ENCODE measurements around the gene GET3.

DNA sequence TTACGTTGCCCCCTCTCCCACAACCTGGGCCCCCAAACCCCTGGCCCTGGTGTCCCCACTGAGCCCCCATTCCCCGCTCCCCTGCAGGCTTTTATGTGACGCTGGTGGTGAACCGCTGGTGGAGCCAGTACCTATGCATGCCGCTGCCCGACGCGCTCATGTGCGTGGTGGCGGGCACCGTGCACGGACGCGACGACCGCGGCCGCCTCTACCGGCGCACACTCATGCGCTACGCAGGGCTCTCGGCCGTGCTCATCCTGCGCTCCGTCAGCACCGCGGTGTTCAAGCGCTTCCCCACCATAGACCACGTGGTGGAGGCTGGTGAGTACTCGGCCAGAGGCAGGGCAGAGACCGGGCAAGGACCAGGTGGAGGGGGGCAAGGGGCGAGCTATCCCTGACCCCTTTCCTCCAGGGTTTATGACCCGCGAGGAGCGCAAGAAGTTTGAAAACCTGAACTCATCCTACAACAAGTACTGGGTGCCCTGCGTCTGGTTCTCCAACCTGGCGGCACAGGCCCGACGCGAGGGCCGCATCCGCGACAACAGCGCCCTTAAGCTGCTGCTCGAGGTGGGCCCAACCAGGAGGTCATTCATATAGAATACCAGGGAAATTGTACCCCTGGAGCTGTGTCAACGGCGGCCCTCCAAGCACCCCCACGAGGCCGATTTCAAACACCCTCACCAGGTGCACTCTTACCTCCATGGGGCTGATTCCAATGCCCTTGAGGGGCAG is 17.3 kb downstream of the GET3 start:
- TF ChIP-seq, protein P1, sequence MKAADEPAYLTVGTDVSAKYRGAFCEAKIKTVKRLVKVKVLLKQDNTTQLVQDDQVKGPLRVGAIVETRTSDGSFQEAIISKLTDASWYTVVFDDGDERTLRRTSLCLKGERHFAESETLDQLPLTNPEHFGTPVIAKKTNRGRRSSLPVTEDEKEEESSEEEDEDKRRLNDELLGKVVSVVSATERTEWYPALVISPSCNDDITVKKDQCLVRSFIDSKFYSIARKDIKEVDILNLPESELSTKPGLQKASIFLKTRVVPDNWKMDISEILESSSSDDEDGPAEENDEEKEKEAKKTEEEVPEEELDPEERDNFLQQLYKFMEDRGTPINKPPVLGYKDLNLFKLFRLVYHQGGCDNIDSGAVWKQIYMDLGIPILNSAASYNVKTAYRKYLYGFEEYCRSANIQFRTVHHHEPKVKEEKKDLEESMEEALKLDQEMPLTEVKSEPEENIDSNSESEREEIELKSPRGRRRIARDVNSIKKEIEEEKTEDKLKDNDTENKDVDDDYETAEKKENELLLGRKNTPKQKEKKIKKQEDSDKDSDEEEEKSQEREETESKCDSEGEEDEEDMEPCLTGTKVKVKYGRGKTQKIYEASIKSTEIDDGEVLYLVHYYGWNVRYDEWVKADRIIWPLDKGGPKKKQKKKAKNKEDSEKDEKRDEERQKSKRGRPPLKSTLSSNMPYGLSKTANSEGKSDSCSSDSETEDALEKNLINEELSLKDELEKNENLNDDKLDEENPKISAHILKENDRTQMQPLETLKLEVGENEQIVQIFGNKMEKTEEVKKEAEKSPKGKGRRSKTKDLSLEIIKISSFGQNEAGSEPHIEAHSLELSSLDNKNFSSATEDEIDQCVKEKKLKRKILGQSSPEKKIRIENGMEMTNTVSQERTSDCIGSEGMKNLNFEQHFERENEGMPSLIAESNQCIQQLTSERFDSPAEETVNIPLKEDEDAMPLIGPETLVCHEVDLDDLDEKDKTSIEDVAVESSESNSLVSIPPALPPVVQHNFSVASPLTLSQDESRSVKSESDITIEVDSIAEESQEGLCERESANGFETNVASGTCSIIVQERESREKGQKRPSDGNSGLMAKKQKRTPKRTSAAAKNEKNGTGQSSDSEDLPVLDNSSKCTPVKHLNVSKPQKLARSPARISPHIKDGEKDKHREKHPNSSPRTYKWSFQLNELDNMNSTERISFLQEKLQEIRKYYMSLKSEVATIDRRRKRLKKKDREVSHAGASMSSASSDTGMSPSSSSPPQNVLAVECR (CRISPR knock-in tag; IDR thresholded peaks at IDR 0.05; ENCODE audit: borderline replicate concordance): no peak
- TF ChIP-seq, protein P2, sequence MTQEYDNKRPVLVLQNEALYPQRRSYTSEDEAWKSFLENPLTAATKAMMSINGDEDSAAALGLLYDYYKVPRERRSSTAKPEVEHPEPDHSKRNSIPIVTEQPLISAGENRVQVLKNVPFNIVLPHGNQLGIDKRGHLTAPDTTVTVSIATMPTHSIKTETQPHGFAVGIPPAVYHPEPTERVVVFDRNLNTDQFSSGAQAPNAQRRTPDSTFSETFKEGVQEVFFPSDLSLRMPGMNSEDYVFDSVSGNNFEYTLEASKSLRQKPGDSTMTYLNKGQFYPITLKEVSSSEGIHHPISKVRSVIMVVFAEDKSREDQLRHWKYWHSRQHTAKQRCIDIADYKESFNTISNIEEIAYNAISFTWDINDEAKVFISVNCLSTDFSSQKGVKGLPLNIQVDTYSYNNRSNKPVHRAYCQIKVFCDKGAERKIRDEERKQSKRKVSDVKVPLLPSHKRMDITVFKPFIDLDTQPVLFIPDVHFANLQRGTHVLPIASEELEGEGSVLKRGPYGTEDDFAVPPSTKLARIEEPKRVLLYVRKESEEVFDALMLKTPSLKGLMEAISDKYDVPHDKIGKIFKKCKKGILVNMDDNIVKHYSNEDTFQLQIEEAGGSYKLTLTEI (CRISPR knock-in tag; conservative IDR thresholded peaks at IDR 0.05): no peak
- no peak for TF ChIP-seq SMAD3 (CRISPR knock-in tag; IDR thresholded peaks at IDR 0.05)
- no peak for TF ChIP-seq SNRNP70 (IDR thresholded peaks at IDR 0.05; ENCODE audit: low read depth, low read length)
- no peak for TF ChIP-seq PITX1 (CRISPR knock-in tag; IDR thresholded peaks at IDR 0.05)
- no peak for TF ChIP-seq MED13 (CRISPR knock-in tag; IDR thresholded peaks at IDR 0.05)
- no peak for TF ChIP-seq ZNF274 (CRISPR knock-in tag; IDR thresholded peaks at IDR 0.05)
- TF ChIP-seq EZH2 (conservative IDR thresholded peaks at IDR 0.05; ENCODE audit: low read depth, low read length): no peak
- no peak for TF ChIP-seq TBP (CRISPR knock-in tag; IDR thresholded peaks at IDR 0.05)
- TF ChIP-seq HNF4A (CRISPR knock-in tag; IDR thresholded peaks at IDR 0.05): no peak
- TF ChIP-seq, protein P3, sequence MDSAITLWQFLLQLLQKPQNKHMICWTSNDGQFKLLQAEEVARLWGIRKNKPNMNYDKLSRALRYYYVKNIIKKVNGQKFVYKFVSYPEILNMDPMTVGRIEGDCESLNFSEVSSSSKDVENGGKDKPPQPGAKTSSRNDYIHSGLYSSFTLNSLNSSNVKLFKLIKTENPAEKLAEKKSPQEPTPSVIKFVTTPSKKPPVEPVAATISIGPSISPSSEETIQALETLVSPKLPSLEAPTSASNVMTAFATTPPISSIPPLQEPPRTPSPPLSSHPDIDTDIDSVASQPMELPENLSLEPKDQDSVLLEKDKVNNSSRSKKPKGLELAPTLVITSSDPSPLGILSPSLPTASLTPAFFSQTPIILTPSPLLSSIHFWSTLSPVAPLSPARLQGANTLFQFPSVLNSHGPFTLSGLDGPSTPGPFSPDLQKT (CRISPR knock-in tag; IDR thresholded peaks at IDR 0.05; ENCODE audit: borderline replicate concordance): no peak

Measured in HepG2 (cell line).